Measurements from ENCODE around the gene HS1BP3. TPM values are rescaled to one million over a fixed set of nuclear protein-coding genes. Genes with fewer than 3 reads are reported as not detected.

The HS1BP3 gene
- total and polyA plus RNA-seq, 2 donors (not counting 3 experiments of a cell fraction or from before 2014, with no cell fraction given): 27.4 to 33.1 TPM

- Histone ChIP-seq H3K36me3 (ENCODE audit: control insufficient read depth in 2 of 2, extremely low read depth in 1 of 2, insufficient read depth in 2 of 2, low read length in 2 of 2) (peaks cover 0 to 2% of the 10 kb centered on the region in 2 experiments), H3K27me3 (ENCODE audit: control insufficient read depth in 2 of 2, insufficient read depth in 2 of 2, low read length in 2 of 2) (peaks cover 9 to 11% of the 10 kb centered on the region in 2 experiments), H3K4me2 (ENCODE audit: insufficient read depth, low read length) (no peak overlapping the region), H3K4me3 (replicated peaks in 1 of 3; ENCODE audit: insufficient read depth in 1 of 3, low read depth in 1 of 3, low read length in 3 of 3) (no peak overlapping the region), H3K9me1 (replicated peaks; ENCODE audit: control insufficient read depth, extremely low read depth, insufficient read depth, low read length) (no peaks in the 10 kb centered on the region), H3K9me3 (replicated peaks; ENCODE audit: control insufficient read depth, insufficient read depth, low read length) (no peaks in the 10 kb centered on the region), H3K4me1 (ENCODE audit: control insufficient read depth, extremely low read depth, insufficient read depth, low read length) (peaks cover 15% of the 10 kb centered on the region), H4K20me1 (replicated peaks; ENCODE audit: control insufficient read depth, extremely low read depth, insufficient read depth, low read length) (no peaks in the 10 kb centered on the region), H3K9ac (replicated peaks; ENCODE audit: extremely low read depth, insufficient read depth, low read length) (no peak overlapping the region), H3K79me2 (ENCODE audit: control insufficient read depth, insufficient read depth, low read length) (no peaks in the 10 kb centered on the region), H2AFZ (ENCODE audit: low read depth, low read length) (no peak overlapping the region), H3K27ac (ENCODE audit: insufficient read depth, low read depth, low read length) (no peak overlapping the region)
- CTCF ChIA-PET: interaction anchor here (1.0 to 8.5 kb wide), 9 partner anchors 9 to 288 kb away, joined by 3 to 71 read pairs (median 5); partner anchors contain the start of genes GDF7 and LDAH
- TF ChIP-seq JUN (IDR thresholded peaks at IDR 0.05; ENCODE audit: borderline replicate concordance, insufficient read depth, insufficient read length, low read depth) (no peak), FOS (IDR thresholded peaks at IDR 0.05; ENCODE audit: borderline replicate concordance, insufficient read depth, low read length) (no peak), POLR2AphosphoS5 (IDR thresholded peaks at IDR 0.05; ENCODE audit: insufficient read depth, low read depth, low read length) (no peak), EZH2 (IDR thresholded peaks at IDR 0.05; ENCODE audit: borderline replicate concordance, low read depth, low read length, severe bottlenecking) (no peak), MYC (IDR thresholded peaks at IDR 0.05; ENCODE audit: low read depth, low read length) (no peak), POLR2A (IDR thresholded peaks at IDR 0.05; ENCODE audit: low read depth, low read length) (no peak), GATA2 (IDR thresholded peaks at IDR 0.05; ENCODE audit: insufficient read depth, insufficient read length, low read depth, low read length) (no peak)
- TF ChIP-seq, protein P1, sequence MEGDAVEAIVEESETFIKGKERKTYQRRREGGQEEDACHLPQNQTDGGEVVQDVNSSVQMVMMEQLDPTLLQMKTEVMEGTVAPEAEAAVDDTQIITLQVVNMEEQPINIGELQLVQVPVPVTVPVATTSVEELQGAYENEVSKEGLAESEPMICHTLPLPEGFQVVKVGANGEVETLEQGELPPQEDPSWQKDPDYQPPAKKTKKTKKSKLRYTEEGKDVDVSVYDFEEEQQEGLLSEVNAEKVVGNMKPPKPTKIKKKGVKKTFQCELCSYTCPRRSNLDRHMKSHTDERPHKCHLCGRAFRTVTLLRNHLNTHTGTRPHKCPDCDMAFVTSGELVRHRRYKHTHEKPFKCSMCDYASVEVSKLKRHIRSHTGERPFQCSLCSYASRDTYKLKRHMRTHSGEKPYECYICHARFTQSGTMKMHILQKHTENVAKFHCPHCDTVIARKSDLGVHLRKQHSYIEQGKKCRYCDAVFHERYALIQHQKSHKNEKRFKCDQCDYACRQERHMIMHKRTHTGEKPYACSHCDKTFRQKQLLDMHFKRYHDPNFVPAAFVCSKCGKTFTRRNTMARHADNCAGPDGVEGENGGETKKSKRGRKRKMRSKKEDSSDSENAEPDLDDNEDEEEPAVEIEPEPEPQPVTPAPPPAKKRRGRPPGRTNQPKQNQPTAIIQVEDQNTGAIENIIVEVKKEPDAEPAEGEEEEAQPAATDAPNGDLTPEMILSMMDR (IDR thresholded peaks at IDR 0.05; ENCODE audit: extremely low read depth in 1 of 2, insufficient read depth in 1 of 2, low read depth in 1 of 2, low read length in 2 of 2): no peak
- TF ChIP-seq, protein P2, sequence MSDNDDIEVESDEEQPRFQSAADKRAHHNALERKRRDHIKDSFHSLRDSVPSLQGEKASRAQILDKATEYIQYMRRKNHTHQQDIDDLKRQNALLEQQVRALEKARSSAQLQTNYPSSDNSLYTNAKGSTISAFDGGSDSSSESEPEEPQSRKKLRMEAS (IDR thresholded peaks at IDR 0.05; ENCODE audit: insufficient read depth, insufficient read length): no peak
- no peak for FAIRE-seq
- no TSS peak for BruUV-seq (replicated peaks)
- dilution Hi-C loops (cut with MboI; ENCODE audit: extremely low pct_ligation_motif_present, low sequenced_read_pairs): no loop called here
- intact Hi-C loops (cut with micrococcal nuclease): no loop called here
- no peak for DNase-seq (ENCODE audit: low read depth, low spot score)
- POLR2A ChIA-PET: no interaction called here
These were observed 24.9 kb upstream of the HS1BP3 start for GRCh38 chr2:20675701-20676352.
